BJ (cell line): ENCODE results near the gene PHACTR4. TPM values are rescaled to one million over a fixed set of nuclear protein-coding genes. Genes with fewer than 3 reads are reported as not detected.
"Not testable (repeated sequence)": the region's sequence is repeated elsewhere in the genome, so short reads cannot be mapped to it uniquely, and the experiment has no call there.

ENCODE experiments used
- CTCF ChIA-PET: fragments of 350-600 bp; formaldehyde crosslinking; extraction: SDS; loops from one replicate; lab custom pipeline; 2021; ENCODE audit warnings: antibody characterized with exemption, inconsistent platforms; lab: Yijun Ruan, JAX
- POLR2A ChIA-PET: fragments of 300-600 bp; sonication (Branson Sonifier 250); formaldehyde crosslinking; extraction: SDS; loops from one replicate; lab custom pipeline; 2021; ENCODE audit warnings: antibody characterized with exemption; lab: Charles Lee
- DNase-seq: peaks from one replicate; pipeline ENCODE4 v3.0.0-alpha.2; 2011; ENCODE audit warnings: low read depth
- H3K27me3 ChIP-seq: 2 replicates; pipeline ENCODE4 v1.6.0; 2011; ENCODE audit warnings: low read length; ENCODE audit not compliant: control insufficient read depth, insufficient read depth
- H3K36me3 ChIP-seq: 2 replicates; pipeline ENCODE4 v1.5.1; 2011; ENCODE audit warnings: low read length; ENCODE audit not compliant: control insufficient read depth, insufficient read depth
- H3K4me3 ChIP-seq: 2 replicates; pipeline ENCODE4 v1.5.1; 2011; ENCODE audit warnings: low read depth, mild to moderate bottlenecking, control low read depth, low read length
- polyA plus RNA-seq: library from polyadenylated mRNA; depleted of rRNA; stranded (reverse); fragments of >200 nt; gene quantifications from 2 replicates; pipeline ENCODE4 v1.2.3, GENCODE V29; 2011
- TF ChIP-seq, protein P1 (sequence below): IDR thresholded peaks from 2 replicates; pipeline ENCODE4 v1.5.1; 2011; ENCODE audit warnings: low read depth, mild to moderate bottlenecking, control low read depth, inconsistent platforms, low read length, moderate library complexity; ENCODE audit not compliant: insufficient read depth

The PHACTR4 gene
- polyA plus RNA-seq, 1 experiment = 5.2 TPM

- TF ChIP-seq, protein P1, sequence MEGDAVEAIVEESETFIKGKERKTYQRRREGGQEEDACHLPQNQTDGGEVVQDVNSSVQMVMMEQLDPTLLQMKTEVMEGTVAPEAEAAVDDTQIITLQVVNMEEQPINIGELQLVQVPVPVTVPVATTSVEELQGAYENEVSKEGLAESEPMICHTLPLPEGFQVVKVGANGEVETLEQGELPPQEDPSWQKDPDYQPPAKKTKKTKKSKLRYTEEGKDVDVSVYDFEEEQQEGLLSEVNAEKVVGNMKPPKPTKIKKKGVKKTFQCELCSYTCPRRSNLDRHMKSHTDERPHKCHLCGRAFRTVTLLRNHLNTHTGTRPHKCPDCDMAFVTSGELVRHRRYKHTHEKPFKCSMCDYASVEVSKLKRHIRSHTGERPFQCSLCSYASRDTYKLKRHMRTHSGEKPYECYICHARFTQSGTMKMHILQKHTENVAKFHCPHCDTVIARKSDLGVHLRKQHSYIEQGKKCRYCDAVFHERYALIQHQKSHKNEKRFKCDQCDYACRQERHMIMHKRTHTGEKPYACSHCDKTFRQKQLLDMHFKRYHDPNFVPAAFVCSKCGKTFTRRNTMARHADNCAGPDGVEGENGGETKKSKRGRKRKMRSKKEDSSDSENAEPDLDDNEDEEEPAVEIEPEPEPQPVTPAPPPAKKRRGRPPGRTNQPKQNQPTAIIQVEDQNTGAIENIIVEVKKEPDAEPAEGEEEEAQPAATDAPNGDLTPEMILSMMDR = no peak
- Histone ChIP-seq H3K36me3 (no peaks in the 10 kb centered on the region), H3K27me3 (no peaks in the 10 kb centered on the region), H3K4me3 (no peak overlapping the region)
- ChIA-PET POLR2A (no interaction called here), CTCF (interaction anchor here (3.1 kb wide), 1 partner anchor 162 kb away, joined by 8 read pairs; no protein-coding TSS in a partner anchor)
- DNase-seq = no peak
Measured at GRCh38 chr1:28521502-28522164, 152.1 kb downstream of the PHACTR4 start.

- not testable (repeated sequence) for DNase-seq, H3K36me3 ChIP-seq, H3K4me3 ChIP-seq, H3K27me3 ChIP-seq
- POLR2A ChIA-PET = interaction anchor here (0.5 kb wide), 1 partner anchor 41 kb away, joined by 4 read pairs; no protein-coding TSS in a partner anchor
- CTCF ChIA-PET = interaction anchor here (0.6 to 3.1 kb wide), 3 partner anchors 15 to 163 kb away, joined by 3 to 8 read pairs (median 3); no protein-coding TSS in a partner anchor
Measured at GRCh38 chr1:28522537-28522936, 153.0 kb downstream of the PHACTR4 start.

DNA sequence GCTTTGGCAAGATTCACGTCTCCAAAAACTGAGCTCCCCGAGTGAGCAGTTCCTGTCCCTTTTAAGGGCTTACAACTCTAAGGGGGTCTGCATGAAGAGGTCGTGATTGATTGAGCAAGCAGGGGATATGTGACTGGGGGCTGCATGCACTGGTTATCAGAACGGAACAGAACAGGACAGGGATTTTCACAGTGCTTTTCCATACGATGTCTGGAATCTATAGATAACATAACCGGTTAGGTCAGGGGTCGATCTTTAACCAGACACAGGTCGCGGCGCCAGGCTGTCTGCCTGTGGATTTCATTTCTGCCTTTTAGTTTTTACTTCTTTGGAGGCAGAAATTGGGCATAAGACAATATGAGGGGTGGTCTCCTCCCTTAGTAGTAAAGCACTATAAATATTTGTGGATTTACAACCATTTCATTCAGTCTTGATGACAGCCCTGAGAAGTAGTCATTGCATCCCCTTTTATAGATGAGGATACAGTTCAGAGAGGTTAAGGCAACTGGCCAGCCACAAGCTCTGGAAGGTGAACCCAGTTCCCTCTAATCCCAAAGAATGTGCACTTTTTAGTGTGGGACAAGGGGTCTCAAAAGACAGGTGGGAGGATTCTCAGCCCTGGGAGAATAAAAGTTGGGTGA is 155.6 kb downstream of the PHACTR4 start:
- POLR2A ChIA-PET, H3K27me3 ChIP-seq: not testable (repeated sequence)
- CTCF ChIA-PET = interaction anchor here (1.4 kb wide), 1 partner anchor 56 kb away, joined by 4 read pairs; no protein-coding TSS in a partner anchor

GRCh38 chr1:28526886-28527285 is 157.3 kb downstream of the PHACTR4 start:
- CTCF ChIA-PET = interaction anchor here (0.9 kb wide), 1 partner anchor 8 kb away, joined by 4 read pairs; no protein-coding TSS in a partner anchor
- Histone ChIP-seq H3K36me3 (peaks cover 6% of the 10 kb centered on the region), H3K27me3 (no peaks in the 10 kb centered on the region), H3K4me3 (no peak overlapping the region)
- TF ChIP-seq, protein P1 = no peak
- POLR2A ChIA-PET = no interaction called here
- no peak for DNase-seq

More for the DNA sequence above, 155.6 kb downstream of the PHACTR4 start:
- H3K4me3 ChIP-seq, DNase-seq, H3K36me3 ChIP-seq: not testable (repeated sequence)

- POLR2A ChIA-PET = no interaction called here
- CTCF ChIA-PET = interaction anchor here (1.4 kb wide), 1 partner anchor 10 kb away, joined by 3 read pairs; no protein-coding TSS in a partner anchor
- TF ChIP-seq, protein P1 = no peak
- Histone ChIP-seq H3K36me3 (peaks cover 14% of the 10 kb centered on the region), H3K4me3 (no peak overlapping the region), H3K27me3 (no peaks in the 10 kb centered on the region)
- no peak for DNase-seq
Measured at GRCh38 chr1:28530456-28530855, 160.9 kb downstream of the PHACTR4 start.

DNA sequence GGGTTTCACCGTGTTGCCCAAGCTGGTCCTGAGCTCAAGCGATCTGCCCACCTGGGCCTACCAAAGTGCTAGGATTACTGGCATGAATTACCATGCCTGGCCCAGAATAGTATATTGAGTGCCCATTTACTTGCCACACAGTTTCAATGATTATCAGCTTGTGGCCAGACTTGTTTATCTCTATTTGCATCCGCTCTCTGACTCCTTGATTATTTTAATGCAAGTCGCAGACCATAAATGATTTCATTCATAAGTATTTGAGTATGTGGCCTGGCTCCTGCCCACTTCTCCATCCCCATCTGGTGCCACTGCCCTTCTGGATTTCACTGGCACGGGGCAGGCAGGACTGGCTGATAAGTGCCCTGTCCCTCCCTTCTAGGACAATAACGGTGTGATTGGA is 165.1 kb downstream of the PHACTR4 start:
- DNase-seq = no peak
- TF ChIP-seq, protein P1 = no peak
- no peaks in the 10 kb centered on the region for H3K27me3 ChIP-seq
- H3K36me3 ChIP-seq = peaks cover 23% of the 10 kb centered on the region
- H3K4me3 ChIP-seq = no peak overlapping the region
- ChIA-PET CTCF (no interaction called here), POLR2A (no interaction called here)
